Erythroblast (primary cell): ENCODE data around the gene GDF11.

Source experiments
- GATA1 ChIP-seq: IDR thresholded peaks from 2 replicates; pipeline ENCODE4 v1.6.1; 2011; ENCODE audit warnings: low read depth, mild to moderate bottlenecking, control low read depth, low read length, moderate library complexity
- POLR2A ChIP-seq: IDR thresholded peaks from 2 replicates; pipeline ENCODE4 v1.6.1; 2011; ENCODE audit warnings: mild to moderate bottlenecking, low read length

DNA sequence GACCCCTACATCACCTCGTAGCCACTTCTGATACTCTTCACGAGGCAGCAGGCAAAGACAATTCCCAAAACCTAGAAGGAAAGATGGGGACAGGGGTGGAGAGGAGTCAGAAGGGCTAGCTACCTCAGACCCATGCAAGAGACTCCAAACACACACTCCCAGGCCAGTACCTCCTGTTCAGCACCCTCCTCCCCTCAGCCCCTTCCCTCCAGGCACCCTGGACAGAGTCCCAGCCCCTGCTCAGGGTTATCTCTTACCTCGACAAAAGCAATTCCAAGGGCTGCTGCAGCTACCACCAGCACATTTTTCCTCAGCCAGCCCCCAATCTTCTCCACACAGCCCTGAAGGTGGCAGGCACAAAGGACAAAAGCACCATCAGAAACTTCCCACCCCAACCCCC is 17.4 kb upstream of the GDF11 start:
- TF ChIP-seq POLR2A: no peak
- TF ChIP-seq GATA1: no peak
